ACHN (cell line): Measurements from ENCODE around the gene FMNL2.

Experiments used
- DNase-seq: peaks from one replicate; pipeline ENCODE4 v3.0.0-alpha.2; 2015
- in situ Hi-C: cut with HindIII; loops from 2 replicates; pipeline ENCODE4 v1.10.0; 2017; ENCODE audit warnings: low sequenced_read_pairs, low pct_ligation_motif_present, low pct_unique_long_range_greater_than_20kb

The FMNL2 gene

GRCh38 chr2:152453129-152453911 is 118.3 kb downstream of the FMNL2 start:
- no peak for DNase-seq
- in situ Hi-C loops: no loop called here

DNA sequence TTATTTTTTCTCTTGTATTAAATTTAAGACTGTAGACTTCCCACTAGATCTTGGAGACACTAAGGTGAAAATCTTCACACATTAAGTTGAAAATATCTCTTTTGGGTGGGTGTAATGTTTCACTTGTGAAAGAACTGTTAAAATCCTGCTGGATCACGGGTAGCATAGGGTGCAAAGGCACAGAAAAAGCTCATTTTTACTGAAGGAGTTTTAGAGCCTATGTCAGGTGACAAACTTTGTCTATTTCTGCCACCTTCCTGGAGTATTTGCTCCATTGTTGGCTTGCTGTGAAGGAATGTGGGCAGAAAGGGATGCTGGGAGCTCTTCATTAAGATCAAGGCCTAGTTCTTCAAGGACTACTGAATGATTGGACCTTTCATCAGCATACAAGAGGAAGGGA is 119.4 kb downstream of the FMNL2 start:
- in situ Hi-C loops: no loop called here
- DNase-seq: no peak

DNA sequence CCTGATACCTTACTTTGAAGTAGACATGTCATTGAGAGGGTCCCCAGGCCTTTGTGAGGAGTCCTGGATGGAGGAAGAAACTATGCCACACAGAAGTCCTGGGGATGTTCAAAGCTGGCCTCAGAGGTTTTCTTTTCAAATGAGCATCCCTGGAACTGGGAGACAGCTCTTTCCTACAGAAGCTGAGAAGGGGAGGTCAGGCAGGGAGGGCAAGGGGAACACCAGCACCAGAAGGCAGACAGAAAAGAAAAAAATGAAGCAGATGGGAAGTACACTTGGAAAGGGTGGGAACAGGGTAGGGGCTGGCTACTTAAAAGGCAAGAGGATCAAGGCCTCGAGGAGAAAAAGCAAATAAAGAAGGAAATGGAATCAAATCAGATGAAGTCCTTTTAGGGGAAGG is 120.0 kb downstream of the FMNL2 start:
- in situ Hi-C loops: no loop called here
- DNase-seq: no peak

- in situ Hi-C loops: no loop called here
- DNase-seq: no peak
These were observed 120.8 kb downstream of the FMNL2 start for GRCh38 chr2:152455738-152456137.

DNA sequence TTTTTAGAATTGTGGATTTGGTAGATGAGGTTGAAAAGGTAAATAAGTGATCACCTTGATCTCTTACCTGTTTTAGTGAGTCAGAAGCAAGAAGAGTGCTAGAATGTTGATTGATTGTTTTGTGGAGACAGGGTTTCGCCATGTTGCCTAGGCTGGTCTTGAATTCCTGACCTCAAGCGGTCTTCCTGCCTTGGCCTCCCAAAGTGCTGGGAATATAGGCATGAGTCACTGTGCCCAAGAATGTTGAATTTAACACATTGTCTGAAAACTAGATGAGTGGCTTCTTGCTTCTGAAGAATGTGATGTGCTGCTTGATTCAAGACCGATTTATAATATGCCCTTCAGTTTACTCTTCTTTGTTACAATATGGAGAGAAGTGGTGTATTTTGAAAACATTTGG is 121.3 kb downstream of the FMNL2 start:
- in situ Hi-C loops: no loop called here
- peak; percentile 37 for DNase-seq

DNA sequence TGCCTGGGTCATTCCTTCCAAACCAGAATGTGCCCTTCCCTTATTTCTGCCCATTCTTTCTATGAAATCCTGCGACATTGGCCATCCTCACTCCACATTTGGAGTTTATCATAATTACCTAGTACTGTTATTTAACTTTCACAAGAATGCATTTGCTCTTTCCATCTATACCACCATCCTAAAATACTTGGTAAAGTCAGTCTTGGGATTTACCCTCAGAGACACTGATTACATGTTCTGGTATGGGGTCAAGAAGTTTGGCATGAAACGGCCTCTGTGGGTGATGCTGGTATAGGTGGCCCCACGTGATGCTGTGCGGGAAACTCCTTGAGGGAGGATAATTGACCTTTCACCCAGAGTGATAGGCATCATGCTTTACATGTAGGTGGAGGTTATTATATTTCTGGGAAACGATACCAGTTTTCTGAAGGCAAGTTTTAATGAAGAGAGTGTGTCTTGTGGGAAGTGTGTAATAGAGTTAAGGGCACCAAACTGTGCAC is 123.5 kb downstream of the FMNL2 start:
- no peak for DNase-seq
- in situ Hi-C loops: no loop called here

DNA sequence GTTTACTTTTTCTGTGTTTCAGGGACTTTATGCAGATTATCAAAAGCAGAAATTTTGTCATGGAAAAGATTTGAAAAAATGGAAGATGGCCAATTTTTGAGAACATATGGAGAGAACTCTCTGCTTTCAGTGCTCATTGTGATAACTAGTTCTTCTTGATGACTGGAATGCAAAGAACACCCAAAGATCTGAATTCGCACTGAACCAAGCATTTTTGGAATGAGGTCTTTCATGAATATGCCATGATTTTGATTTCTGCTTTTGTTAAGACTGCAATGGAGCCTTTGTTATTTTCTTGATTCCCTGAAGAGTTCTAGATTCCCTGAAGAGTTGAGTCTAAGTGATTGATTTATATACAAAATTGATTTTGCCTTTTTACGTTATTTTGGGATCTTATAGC is 124.1 kb downstream of the FMNL2 start:
- DNase-seq: no peak
- in situ Hi-C loops: no loop called here

DNA sequence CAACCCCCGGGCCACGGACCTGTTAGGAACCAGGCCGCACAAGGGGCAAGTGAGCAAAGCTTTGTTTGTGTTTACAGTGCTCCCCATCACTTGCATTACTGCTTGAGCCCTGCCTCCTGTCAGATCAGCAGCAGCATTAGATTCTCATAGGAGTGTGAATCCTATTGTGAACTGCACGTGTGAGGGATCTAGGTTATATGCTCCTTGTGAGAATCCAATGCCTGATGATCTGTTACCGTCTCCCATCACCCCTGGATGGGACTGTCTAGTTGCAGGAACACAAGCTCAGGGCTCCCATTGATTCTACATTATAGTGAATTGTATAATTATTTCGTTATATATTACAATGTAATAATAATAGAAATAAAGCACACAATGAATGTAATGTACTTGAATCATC is 125.6 kb downstream of the FMNL2 start:
- DNase-seq: no peak
- in situ Hi-C loops: no loop called here

DNA sequence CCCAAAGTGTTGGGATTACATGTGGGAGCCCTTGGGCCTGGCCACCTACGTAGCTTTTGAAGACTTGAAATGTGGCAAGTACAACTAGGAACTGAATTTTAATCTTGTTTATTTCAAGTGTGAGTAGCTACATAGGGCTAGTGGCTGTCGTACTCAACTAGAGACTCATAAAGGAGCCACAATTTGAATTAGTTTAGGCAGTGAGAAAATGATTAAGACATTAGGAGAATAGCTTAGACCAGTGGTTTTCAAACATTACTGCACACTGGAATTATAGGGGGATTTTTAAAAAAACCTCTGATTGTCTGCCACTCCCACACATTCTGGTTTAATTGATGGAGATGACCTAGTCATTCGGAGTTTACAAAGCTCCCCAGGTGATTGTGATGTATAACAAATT is 127.1 kb downstream of the FMNL2 start:
- no peak for DNase-seq
- in situ Hi-C loops: no loop called here

GRCh38 chr2:152462779-152463178 is 127.8 kb downstream of the FMNL2 start:
- in situ Hi-C loops: no loop called here
- no peak for DNase-seq

DNA sequence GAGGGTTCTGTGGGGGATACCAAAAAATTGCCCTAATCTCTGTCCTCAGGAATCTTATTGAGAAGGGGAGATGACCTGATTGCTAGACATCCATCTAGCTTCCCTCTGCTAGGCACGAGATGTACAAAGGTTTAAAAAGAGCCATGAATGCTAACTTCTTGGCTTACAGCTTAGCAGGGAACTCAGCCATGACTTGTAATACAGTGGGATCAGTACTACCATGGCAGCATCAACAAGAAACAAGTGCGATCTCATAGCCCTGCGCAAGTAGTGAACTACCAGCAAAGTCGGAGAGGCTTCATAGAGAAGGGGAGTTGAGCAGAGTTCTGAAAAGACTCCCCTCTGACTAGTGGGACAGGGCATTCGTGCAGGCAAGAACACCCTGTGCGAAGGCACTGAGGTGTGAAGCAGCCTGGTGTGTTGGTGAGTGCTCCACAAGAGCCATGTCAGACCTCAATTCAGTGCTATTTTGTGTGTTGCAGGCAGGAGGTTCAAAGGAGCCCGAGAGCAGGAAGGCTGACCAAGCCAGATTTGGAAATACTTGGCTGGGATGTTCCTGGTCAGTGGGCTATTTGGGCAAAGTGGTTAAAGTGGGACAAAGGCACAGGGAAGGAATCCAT is 130.0 kb downstream of the FMNL2 start:
- DNase-seq: no peak
- in situ Hi-C loops: no loop called here

DNA sequence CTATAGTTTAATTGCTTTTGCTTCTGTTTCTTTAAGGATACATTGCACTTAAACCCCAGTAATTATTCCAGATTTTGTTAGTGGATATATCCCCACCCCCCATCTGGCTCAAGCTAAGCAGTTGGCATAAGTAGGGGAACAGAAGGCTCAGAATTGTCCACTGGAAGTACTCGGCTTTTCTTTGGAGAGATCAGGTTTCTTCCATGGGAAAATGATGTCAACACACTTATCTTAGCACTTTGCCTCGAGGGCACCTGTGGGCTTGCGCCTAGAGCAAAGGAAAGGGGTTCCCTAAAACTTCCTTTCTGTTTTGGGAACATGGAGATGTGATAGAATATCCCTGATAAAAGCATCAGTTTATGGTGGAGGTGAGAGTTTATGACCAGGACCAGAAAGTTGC is 130.6 kb downstream of the FMNL2 start:
- DNase-seq: no peak
- in situ Hi-C loops: no loop called here

DNA sequence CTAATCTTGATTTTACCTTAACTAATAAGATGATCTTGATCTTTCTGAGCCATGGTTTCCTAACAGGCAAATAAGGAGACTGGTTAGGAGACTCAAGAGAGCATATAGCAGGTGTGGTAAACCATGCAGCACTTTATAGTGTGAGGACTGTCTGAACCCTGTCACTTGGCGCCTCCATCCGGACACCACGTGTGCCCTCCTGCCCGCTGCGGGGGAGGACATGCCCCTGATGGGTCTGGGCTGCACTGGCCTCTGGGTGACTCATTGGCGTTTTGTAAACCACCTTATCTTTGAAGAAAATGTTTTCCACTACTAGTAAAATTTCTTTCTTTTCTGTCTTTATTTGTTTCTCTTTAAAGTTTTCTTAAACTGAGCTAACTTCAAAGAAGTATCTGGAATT is 131.1 kb downstream of the FMNL2 start:
- in situ Hi-C loops: no loop called here
- peak; percentile 72 for DNase-seq

- no peak for DNase-seq
- in situ Hi-C loops: no loop called here
These were observed 132.2 kb downstream of the FMNL2 start for GRCh38 chr2:152466980-152467676.

DNA sequence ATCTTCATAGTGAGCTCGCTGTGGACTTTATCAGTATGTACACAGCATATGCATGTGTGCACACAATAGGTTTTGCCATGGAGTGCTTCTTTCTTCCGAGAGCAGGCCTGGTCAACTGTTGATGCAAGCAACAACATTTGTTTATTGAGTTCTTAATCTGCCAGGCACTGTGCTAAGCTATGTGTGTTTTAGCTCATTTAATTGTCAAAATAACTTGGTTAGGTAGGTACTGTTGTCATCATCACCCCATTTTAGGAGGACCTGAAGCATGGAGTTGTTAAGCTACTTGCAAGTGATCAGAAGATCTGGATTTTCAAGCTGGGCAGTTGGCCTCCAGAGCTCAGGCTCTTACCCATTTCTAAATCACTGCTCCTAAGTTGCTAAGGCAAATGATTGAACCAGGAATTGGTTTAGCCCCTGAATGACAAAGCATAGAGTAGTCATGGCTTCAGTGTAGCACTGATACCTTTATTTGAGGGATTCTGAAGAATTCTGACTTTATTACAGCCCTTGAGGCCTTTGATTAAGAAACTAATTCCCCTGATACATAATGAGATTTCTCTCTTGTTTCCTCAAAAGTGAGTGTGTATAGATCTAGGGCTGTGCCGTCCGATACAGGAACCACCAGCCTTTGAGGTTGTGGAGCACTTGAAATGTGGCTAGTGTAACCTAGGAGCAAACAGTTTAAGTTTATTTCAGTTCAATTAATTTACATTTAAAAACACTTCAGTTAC is 132.9 kb downstream of the FMNL2 start:
- in situ Hi-C loops: no loop called here
- DNase-seq: no peak

GRCh38 chr2:152468899-152469692 is 134.1 kb downstream of the FMNL2 start:
- in situ Hi-C loops: no loop called here
- peak; percentile 45 for DNase-seq

DNA sequence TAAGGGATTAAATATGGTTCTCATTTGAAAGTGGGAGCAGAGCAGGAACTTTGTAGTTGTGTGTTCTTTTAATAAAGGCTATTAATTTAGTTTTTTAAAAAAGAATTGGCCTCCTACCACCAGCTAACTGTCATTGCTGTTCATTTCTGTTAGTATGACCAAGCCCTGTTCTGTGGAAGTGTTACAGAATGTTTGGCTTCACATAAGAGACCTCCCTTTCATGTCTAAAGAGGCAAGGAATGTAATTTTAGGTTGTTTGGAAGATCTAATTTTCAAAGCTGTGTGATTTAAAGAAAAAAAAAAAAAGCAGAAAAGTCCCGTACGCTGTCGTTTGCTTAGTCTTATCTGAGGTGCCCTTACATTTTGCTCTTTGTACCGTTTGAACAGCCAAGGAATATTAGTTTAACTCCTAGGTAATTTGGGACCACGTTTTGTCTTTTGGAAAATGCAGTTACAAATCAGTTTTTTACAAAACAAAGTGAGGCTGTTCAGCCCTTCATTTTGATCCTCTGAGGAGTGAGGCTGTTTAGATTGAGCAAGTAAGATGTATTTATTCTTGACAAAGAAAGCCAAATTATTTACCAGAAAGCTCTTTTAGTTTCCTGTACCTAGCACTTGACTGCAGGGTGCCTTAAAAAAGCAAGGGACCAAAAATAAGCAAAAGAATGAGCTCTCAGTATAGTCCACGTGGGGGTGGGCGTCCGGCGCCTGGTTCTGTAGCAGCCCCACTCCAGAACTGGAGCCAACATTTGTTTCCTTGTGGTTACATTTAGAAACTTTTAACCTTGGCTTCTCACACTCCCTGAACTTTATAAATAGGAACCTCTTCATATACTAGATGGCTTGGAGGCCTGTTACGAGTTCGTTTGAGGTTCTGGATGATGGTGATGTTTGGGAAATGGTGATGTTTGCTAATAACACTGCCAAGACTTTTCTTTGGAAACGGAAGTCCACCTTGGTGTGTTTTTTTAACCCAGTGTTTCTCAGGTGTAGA is 136.2 kb downstream of the FMNL2 start:
- DNase-seq: no peak
- in situ Hi-C loops: no loop called here
